IMR-90 (cell line): Measurements from ENCODE around the gene PTPRF. TPM values are rescaled to one million over a fixed set of nuclear protein-coding genes. Genes with fewer than 3 reads are reported as not detected.

Experiments
- ATAC-seq: fragments of 200-7000 bp; cut with Tn5 transposase; 2 replicates; pipeline ENCODE4 v1.9.1; 2020; ENCODE audit warnings: low read depth, mild to moderate bottlenecking, moderate library complexity
- BruUV-seq: library from RNA; stranded (reverse); fragments of 400-500 nt; replicated peaks from 2 replicates; lab custom pipeline; 2021; lab: Mats Ljungman, UMichigan
- CTCF ChIA-PET: fragments of 300-600 bp; formaldehyde crosslinking; extraction: SDS; loops from one replicate; lab custom pipeline; 2021; ENCODE audit warnings: antibody characterized with exemption; lab: Yijun Ruan, JAX
- POLR2A ChIA-PET: fragments of 300-600 bp; sonication (Branson Sonifier 250); formaldehyde crosslinking; loops from one replicate; lab custom pipeline; 2022; ENCODE audit warnings: antibody characterized with exemption; ENCODE audit not compliant: unreplicated experiment; lab: Charles Lee
- DNase-seq: peaks from one replicate; pipeline ENCODE4 v3.0.0; 2013
- H2AFZ ChIP-seq: replicated peaks from 2 replicates; pipeline ENCODE3; 2013; ENCODE audit warnings: low read length, mild to moderate bottlenecking; ENCODE audit not compliant: poor library complexity
- H2AK5ac ChIP-seq: 2 replicates; pipeline ENCODE4 v1.6.1; 2013; ENCODE audit warnings: low read depth, low read length, inconsistent platforms
- H2AK9ac ChIP-seq: replicated peaks from 2 replicates; pipeline ENCODE3; 2013; ENCODE audit warnings: mild to moderate bottlenecking, low read depth, low read length, moderate library complexity; ENCODE audit not compliant: poor library complexity
- H2BK120ac ChIP-seq: 2 replicates; pipeline ENCODE4 v1.6.1; 2013; ENCODE audit warnings: low read depth, low read length, inconsistent platforms
- H2BK15ac ChIP-seq: 3 replicates; pipeline ENCODE4 v1.6.1; 2013; ENCODE audit warnings: low read depth, low read length, inconsistent platforms
- H2BK20ac ChIP-seq: 2 replicates; pipeline ENCODE4 v1.6.1; 2013; ENCODE audit warnings: low read depth, mild to moderate bottlenecking, inconsistent platforms, low read length, moderate library complexity
- H2BK5ac ChIP-seq: 2 replicates; pipeline ENCODE4 v1.6.1; 2013; ENCODE audit warnings: mild to moderate bottlenecking, low read depth, low read length, inconsistent platforms; ENCODE audit not compliant: poor library complexity, severe bottlenecking
- H3K14ac ChIP-seq: replicated peaks from 2 replicates; pipeline ENCODE4 v1.6.1; 2013; ENCODE audit warnings: low read depth, low read length, inconsistent platforms
- H3K18ac ChIP-seq: 2 replicates; pipeline ENCODE4 v1.6.1; 2013; ENCODE audit warnings: low read depth, low read length, control low read depth
- H3K23ac ChIP-seq: 2 replicates; pipeline ENCODE4 v1.6.1; 2013; ENCODE audit warnings: low read depth, low read length, inconsistent platforms
- H3K27ac ChIP-seq: 2 replicates; pipeline ENCODE4 v1.5.1; 2013; ENCODE audit warnings: mild to moderate bottlenecking, control low read depth, low read length; ENCODE audit not compliant: insufficient read depth
- H3K27me3 ChIP-seq: 2 replicates; pipeline ENCODE4 v1.6.1; 2013; ENCODE audit warnings: low read length; ENCODE audit not compliant: control insufficient read depth, insufficient read depth
- H3K36me3 ChIP-seq: 2 replicates; pipeline ENCODE4 v1.6.1; 2013; ENCODE audit warnings: low read length, mixed read lengths; ENCODE audit not compliant: control insufficient read depth, insufficient read depth
- H3K4ac ChIP-seq: 2 replicates; pipeline ENCODE4 v1.6.1; 2013; ENCODE audit warnings: low read depth, low read length, inconsistent platforms
- H3K4me1 ChIP-seq: 2 replicates; pipeline ENCODE4 v1.6.1; 2013; ENCODE audit warnings: low read length, mixed read lengths; ENCODE audit not compliant: control insufficient read depth, insufficient read depth
- H3K4me2 ChIP-seq: 2 replicates; pipeline ENCODE4 v1.6.1; 2013; ENCODE audit warnings: low read depth, mild to moderate bottlenecking, control low read depth, low read length, moderate library complexity
- H3K4me3 ChIP-seq: 2 replicates; pipeline ENCODE4 v1.5.1; 2013; ENCODE audit warnings: low read depth, mild to moderate bottlenecking, control low read depth, low read length, moderate library complexity; ENCODE audit not compliant: insufficient read depth
- H3K56ac ChIP-seq: 2 replicates; pipeline ENCODE4 v1.6.1; 2013; ENCODE audit warnings: low read length, inconsistent platforms; ENCODE audit not compliant: insufficient read depth; ENCODE audit errors: extremely low read depth
- H3K79me1 ChIP-seq, 2 experiments: 2 replicates each; pipeline ENCODE4 v1.6.1; 2013; ENCODE audit warnings: low read length in 2 of 2, inconsistent platforms in 1 of 2, low read depth in 1 of 2
- H3K9ac ChIP-seq: 2 replicates; pipeline ENCODE4 v1.6.1; 2013; ENCODE audit warnings: low read depth, low read length, control low read depth
- H3K9me1 ChIP-seq: 2 replicates; pipeline ENCODE4 v1.6.1; 2013; ENCODE audit warnings: low read length, inconsistent platforms; ENCODE audit not compliant: insufficient read depth
- H3K9me3 ChIP-seq: 2 replicates; pipeline ENCODE4 v1.6.1; 2013; ENCODE audit warnings: low read length; ENCODE audit not compliant: control insufficient read depth, insufficient read depth
- H4K20me1 ChIP-seq: 2 replicates; pipeline ENCODE4 v1.6.1; 2013; ENCODE audit warnings: low read length, inconsistent platforms; ENCODE audit not compliant: insufficient read depth
- H4K5ac ChIP-seq: 2 replicates; pipeline ENCODE4 v1.6.1; 2013; ENCODE audit warnings: mild to moderate bottlenecking, low read depth, low read length, control low read depth
- H4K8ac ChIP-seq, 2 experiments: 2 replicates each; pipeline ENCODE4 v1.6.1; 2013; ENCODE audit warnings: low read depth in 2 of 2, low read length in 2 of 2, control low read depth in 1 of 2, inconsistent platforms in 1 of 2
- H4K91ac ChIP-seq: 2 replicates; pipeline ENCODE4 v1.6.1; 2013; ENCODE audit warnings: low read depth, low read length, inconsistent platforms; ENCODE audit not compliant: insufficient read depth
- BHLHE40 ChIP-seq: fragments of 150-350 bp; IDR thresholded peaks from 2 replicates; pipeline ENCODE4 v1.6.1; 2016; ENCODE audit warnings: mild to moderate bottlenecking, low read depth, low read length
- CEBPB ChIP-seq: IDR thresholded peaks from 2 replicates; pipeline ENCODE4 v1.6.1; 2012; ENCODE audit warnings: low read depth, low read length, improper control_type of control experiment
- CHD1 ChIP-seq: IDR thresholded peaks from 2 replicates; pipeline ENCODE4 v1.6.1; 2012; ENCODE audit warnings: low read depth, low read length, improper control_type of control experiment
- CTCF ChIP-seq: conservative IDR thresholded peaks from 2 replicates; pipeline ENCODE4 v1.5.1; 2012; ENCODE audit warnings: mild to moderate bottlenecking, low read depth, low read length, improper control_type of control experiment
- ELK1 ChIP-seq: fragments of 150-350 bp; IDR thresholded peaks from 2 replicates; pipeline ENCODE4 v1.6.1; 2016; ENCODE audit warnings: low read depth, mild to moderate bottlenecking, low read length, moderate library complexity, borderline replicate concordance
- FOS ChIP-seq: fragments of 150-350 bp; IDR thresholded peaks from 2 replicates; pipeline ENCODE4 v1.6.1; 2016; ENCODE audit warnings: low read depth, low read length
- MAFK ChIP-seq: IDR thresholded peaks from 2 replicates; pipeline ENCODE4 v1.6.1; 2012; ENCODE audit warnings: low read depth, low read length, improper control_type of control experiment
- MAZ ChIP-seq: IDR thresholded peaks from 2 replicates; pipeline ENCODE4 v1.6.1; 2012; ENCODE audit warnings: low read depth, mild to moderate bottlenecking, low read length, improper control_type of control experiment, moderate library complexity, borderline replicate concordance
- MXI1 ChIP-seq: IDR thresholded peaks from 2 replicates; pipeline ENCODE4 v1.6.1; 2012; ENCODE audit warnings: low read depth, mild to moderate bottlenecking, low read length, moderate library complexity, borderline replicate concordance
- NFE2L2 ChIP-seq: fragments of 150-350 bp; IDR thresholded peaks from 2 replicates; pipeline ENCODE4 v1.6.1; 2016; ENCODE audit warnings: low read depth, mild to moderate bottlenecking, low read length
- POLR2A ChIP-seq: IDR thresholded peaks from 2 replicates; pipeline ENCODE4 v1.6.1; 2012; ENCODE audit warnings: mild to moderate bottlenecking, low read depth, low read length
- RAD21 ChIP-seq: IDR thresholded peaks from 2 replicates; pipeline ENCODE4 v1.6.1; 2012; ENCODE audit warnings: low read length, improper control_type of control experiment
- RCOR1 ChIP-seq: IDR thresholded peaks from 2 replicates; pipeline ENCODE4 v1.6.1; 2012; ENCODE audit warnings: mild to moderate bottlenecking, low read length, improper control_type of control experiment; ENCODE audit not compliant: insufficient replicate concordance
- RFX5 ChIP-seq: IDR thresholded peaks from 2 replicates; pipeline ENCODE4 v1.8.0; 2012; ENCODE audit warnings: low read depth, mild to moderate bottlenecking, low read length, moderate library complexity
- SMC3 ChIP-seq: fragments of 150-350 bp; IDR thresholded peaks from 2 replicates; pipeline ENCODE4 v1.6.1; 2016; ENCODE audit warnings: low read depth, mild to moderate bottlenecking, antibody characterized with exemption, low read length, moderate library complexity
- USF2 ChIP-seq: fragments of 150-350 bp; IDR thresholded peaks from 2 replicates; pipeline ENCODE4 v1.6.1; 2017; ENCODE audit warnings: mild to moderate bottlenecking, antibody characterized with exemption, low read length, low read depth
- WGBS, 2 experiments: methylation state at CpG; one replicate each; pipeline versions ENCODE4 v1.1.5 to v1.1.7; 2013; ENCODE audit warnings: missing lambda C conversion rate in 2 of 2; ENCODE audit not compliant: insufficient read length in 1 of 2; ENCODE audit errors: extremely low coverage in 2 of 2; 5-methylcytosine and 5-hydroxymethylcytosine counted together
- dilution Hi-C: fragments of 300-500 bp; cut with HindIII; formaldehyde crosslinking; loops from one replicate; pipeline ENCODE4 v1.14.3; 2018; ENCODE audit warnings: low sequenced_read_pairs; ENCODE audit not compliant: unreplicated experiment
- in situ Hi-C: fragments of 300-500 bp; cut with MboI; formaldehyde crosslinking; loops from 3 replicates; pipeline ENCODE4 v1.14.3; 2019; ENCODE audit warnings: low sequenced_read_pairs, inconsistent platforms, mixed read lengths
- intact Hi-C: fragments of 100-400 bp; cut with micrococcal nuclease; formaldehyde crosslinking; loops from 2 replicates; pipeline ENCODE4 v1.10.0; 2022
- polyA plus RNA-seq, 3 experiments: library from polyadenylated mRNA; depleted of rRNA; stranded (reverse); fragments of >200 nt; gene quantifications; 2 replicates each; pipeline ENCODE4 v1.2.3, GENCODE V29; 2012; ENCODE audit warnings: low replicate concordance in 1 of 3
- total RNA-seq: library from RNA; depleted of rRNA; stranded (reverse); fragments of >200 nt; gene quantifications from 2 replicates; pipeline ENCODE4 v1.2.3, GENCODE V29; 2012

PTPRF gene
- total and polyA plus RNA-seq, 2 of the 4 experiments (the other 2 are of a cell fraction), result 25.8 to 92.3 TPM

- Histone ChIP-seq H3K23ac (no peak overlapping the region), H2BK120ac (no peak overlapping the region), H2BK20ac (no peak overlapping the region), H3K4ac (no peak overlapping the region), H3K14ac (0 out of 2 replicates have a peak overlapping the region, but pooled peaks have one; percentile 8), H4K8ac (no peak overlapping the region), H2AK5ac (peak overlapping the region; percentile 57), H2BK15ac (peak overlapping the region; percentile 54; the same call in 1 of the 3 replicates), H3K56ac (no peak overlapping the region), H3K27ac (no peak overlapping the region), H2AFZ (no peak overlapping the region), H3K9me1 (peaks cover 6% of the 10 kb centered on the region), H3K18ac (no peak overlapping the region), H3K36me3 (no peaks in the 10 kb centered on the region), H3K4me3 (no peak overlapping the region), H3K4me2 (no peak overlapping the region), H3K4me1 (peaks cover 2% of the 10 kb centered on the region; the same call in 1 of the 2 replicates), H2BK5ac (no peak overlapping the region), H4K5ac (no peak overlapping the region), H3K9ac (no peak overlapping the region), H2AK9ac (peak overlapping the region; percentile 81), H3K27me3 (no peaks in the 10 kb centered on the region), H3K9me3 (no peaks in the 10 kb centered on the region), H4K20me1 (no peaks in the 10 kb centered on the region), H4K91ac (no peak overlapping the region), H3K79me1 (no peaks in the 10 kb centered on the region)
- intact Hi-C loops (no loop called here), dilution Hi-C loops (no loop called here), in situ Hi-C loops (no loop called here)
- CTCF ChIA-PET, result no interaction called here
- DNase-seq, result no peak
- WGBS, 2 experiments, result 83% methylated on average over 1 of the region's 1 CpG; no CpG with 5 or more reads in 1 of the 2 experiments
- TF ChIP-seq POLR2A (no peak), CEBPB (no peak), FOS (no peak), RFX5 (no peak), BHLHE40 (no peak), USF2 (no peak), MAZ (no peak), SMC3 (no peak), RCOR1 (no peak), MXI1 (no peak), NFE2L2 (no peak), RAD21 (no peak), CHD1 (no peak), ELK1 (no peak), CTCF (no peak), MAFK (no peak)
- no peak for ATAC-seq
- BruUV-seq, result no TSS peak
- POLR2A ChIA-PET, result no interaction called here
Observed at GRCh38 chr1:43522431-43522775, 8.3 kb upstream of the PTPRF start.
